HT1080 (cell line): Measurements from ENCODE around the gene DCP1A. TPM values are rescaled to one million over a fixed set of nuclear protein-coding genes. Genes with fewer than 3 reads are reported as not detected.
A peak's percentile ranks its signal among the peaks of the same experiment; 100 is the strongest.
"Not testable (repeated sequence)": the region's sequence is repeated elsewhere in the genome, so short reads cannot be mapped to it uniquely, and the experiment has no call there.

Experiments
- DNase-seq: peaks from one replicate; pipeline ENCODE4 v3.0.0-alpha.2; 2015; ENCODE audit warnings: low read depth
- total RNA-seq: library from RNA; depleted of rRNA; stranded (reverse); fragments of >200 nt; shearing (Covaris generic); gene quantifications from 2 replicates; pipeline ENCODE4 v1.2.3, GENCODE V29; 2014

The DCP1A gene
- total RNA-seq, 1 experiment from 2014 or later: 20.5 TPM

DNA sequence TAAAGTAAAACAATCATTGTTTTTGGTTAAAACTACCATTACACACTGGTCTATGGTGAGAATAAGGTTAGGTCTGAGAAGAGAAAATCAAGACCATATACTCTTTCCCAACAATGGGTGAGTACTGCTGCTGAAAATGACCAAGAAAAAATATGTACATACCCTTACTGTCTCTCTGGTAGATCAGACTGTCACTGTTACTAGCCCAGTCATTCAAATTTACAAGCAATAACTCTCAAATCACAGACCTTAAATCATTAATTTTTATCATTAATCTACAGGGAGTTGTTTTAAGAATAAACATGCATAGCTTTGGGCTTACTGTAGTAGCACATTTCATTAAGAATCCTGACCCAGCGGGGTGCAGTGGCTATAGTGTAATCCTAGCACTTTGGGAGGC lies 17.4 kb downstream of the DCP1A start:
- DNase-seq: no peak

DNA sequence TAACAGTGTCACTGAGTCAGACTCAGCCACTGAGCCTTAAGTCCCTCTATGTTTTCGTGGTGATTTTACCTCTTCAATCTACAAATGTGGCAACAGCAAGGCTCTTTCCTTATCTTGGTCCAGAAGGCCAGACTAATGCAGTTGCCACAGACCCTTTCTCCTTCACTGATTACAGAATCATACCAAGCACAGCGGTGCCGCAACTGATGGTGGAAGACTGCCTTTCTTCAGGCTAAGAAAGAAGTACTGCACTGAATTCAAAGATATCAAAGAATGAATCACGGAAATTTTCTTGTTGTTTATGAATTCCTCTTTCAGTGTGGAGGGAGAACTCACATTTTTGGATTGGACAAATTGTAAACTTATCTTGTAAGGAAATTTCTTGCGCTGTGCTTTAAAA lies 18.6 kb downstream of the DCP1A start:
- no peak for DNase-seq

DNA sequence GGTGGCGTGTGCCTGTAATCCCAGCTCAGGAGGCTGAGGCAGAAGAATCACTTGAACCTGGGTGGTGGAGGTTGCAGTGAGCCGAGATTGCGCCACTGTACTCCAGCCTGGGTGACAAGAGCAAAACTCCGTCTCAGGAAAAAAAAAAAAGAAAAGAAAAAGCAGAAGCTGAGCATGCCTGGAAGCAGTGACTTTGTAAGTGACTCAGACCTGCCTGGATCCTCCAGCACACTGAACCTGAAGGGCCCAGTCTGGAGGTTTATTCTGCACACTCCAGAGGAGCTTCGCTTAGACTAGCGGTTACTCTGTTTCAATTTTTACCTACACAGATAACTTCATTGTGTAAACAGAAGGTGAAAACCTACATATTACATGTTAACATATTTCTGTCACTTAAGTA lies 19.4 kb downstream of the DCP1A start:
- not testable (repeated sequence) for DNase-seq

DNA sequence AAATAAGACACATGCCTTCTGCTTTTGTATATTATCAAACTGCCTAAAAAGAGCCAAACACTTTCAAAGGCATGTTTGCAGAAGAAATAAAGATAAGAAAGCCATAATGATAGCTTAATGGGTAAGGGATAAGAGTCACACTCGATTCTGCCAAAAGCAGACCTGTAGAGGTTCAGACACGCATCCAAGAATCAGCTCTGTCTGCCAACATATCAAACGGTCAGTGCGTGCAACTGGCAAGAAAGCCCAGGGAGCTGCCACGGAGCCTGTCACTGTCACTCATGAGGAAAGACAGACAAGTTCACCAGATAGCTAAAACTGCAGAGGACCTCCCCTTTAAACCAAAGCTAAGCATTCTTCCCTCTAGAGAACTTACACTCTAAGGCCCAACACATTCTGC lies 23.2 kb downstream of the DCP1A start:
- no peak for DNase-seq

DNA sequence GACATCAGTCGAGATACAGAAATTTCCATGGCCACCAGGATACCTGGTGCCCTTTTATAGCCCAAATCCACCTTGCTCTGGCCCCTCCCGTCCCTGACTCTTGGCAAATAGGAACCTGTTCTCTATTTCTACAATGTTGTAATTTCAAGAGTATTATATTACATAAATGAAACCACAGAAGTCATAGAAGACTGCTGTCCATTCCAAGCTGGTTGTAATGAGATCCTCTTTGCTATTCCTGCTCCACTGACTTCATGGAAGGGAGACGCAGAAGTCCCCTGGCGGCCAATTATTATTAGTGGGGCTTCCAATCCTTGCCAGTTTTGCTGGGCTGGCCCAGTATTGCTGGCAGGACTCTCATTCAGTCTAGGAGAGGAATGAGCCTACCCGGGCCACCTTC lies 26.6 kb downstream of the DCP1A start:
- DNase-seq: no peak

DNA sequence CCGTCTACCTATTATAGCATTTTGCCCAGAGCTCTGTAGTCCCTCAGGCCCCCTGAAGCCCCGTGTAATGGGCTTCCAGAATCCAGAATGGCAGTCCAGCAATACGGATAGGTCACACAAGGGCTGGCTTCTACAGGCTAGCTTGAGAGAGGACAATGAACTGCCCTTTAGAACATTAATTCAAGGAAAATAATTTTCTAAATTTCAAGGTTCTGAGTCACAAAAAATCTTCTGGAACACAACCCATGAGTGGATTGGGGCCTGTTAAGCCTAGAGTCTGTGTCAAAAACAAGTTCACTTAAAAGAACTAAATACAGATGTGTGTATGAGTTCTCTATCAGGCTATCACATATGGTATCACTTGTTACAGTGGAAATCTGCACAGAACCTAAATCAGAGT lies 28.8 kb downstream of the DCP1A start:
- DNase-seq: peak; percentile 2

DNA sequence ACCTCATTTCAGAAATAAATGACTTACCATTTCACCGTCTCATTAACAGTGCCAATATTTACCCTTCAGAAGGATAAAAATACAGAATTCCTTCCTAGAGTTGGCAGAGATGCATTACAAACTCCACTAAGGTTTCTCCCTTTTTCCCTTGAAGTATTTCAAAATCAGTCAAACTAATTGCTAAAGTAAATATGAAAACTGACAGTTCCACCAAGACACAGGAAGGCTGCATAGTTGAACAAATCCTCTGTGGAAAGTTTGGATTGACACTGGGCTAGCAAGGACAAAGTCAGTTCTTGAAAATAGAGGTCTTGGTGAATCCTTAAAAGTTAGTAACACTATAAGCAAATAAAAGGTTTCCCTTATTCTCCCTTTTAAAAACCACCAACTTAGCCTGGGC lies 34.5 kb downstream of the DCP1A start:
- no peak for DNase-seq

DNA sequence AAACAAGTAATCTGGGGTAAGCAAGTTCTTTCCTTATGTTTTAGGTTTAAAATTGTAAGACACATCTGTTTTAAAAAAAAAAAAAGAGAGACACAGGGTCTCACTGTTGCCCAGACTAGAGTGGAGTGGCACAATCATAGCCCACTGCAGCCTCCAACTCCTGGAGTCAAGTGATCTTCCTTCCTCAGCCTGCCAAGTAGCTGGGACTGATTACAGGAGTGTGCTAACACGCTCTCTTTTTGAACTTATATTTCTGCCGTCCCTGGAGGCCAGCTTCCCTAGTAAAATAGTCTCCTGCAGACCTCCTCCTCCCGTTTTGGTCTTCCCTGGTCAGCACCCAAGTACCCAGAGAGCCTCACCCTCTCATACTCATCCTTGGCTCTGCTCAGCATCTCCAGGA lies 35.5 kb downstream of the DCP1A start:
- DNase-seq: no peak

DNA sequence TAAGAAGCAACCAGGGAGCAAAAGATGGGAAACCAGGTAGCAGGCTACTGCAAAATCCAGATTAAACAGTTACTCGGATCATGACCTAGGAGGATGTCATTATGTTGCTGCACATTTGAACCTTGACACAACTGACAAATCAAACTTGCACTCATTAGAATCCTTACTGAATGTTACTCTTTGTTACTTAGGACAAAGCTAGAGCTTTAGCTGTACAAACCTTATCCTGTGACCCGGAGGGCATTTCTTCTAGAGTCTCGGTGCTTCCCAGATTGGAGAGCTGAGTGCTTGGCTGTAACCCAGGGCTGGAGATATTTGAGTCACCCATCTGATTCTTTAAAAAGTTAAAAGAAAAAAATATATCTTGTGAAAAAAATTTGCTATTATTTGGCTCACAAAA lies 43.4 kb downstream of the DCP1A start:
- no peak for DNase-seq

DNA sequence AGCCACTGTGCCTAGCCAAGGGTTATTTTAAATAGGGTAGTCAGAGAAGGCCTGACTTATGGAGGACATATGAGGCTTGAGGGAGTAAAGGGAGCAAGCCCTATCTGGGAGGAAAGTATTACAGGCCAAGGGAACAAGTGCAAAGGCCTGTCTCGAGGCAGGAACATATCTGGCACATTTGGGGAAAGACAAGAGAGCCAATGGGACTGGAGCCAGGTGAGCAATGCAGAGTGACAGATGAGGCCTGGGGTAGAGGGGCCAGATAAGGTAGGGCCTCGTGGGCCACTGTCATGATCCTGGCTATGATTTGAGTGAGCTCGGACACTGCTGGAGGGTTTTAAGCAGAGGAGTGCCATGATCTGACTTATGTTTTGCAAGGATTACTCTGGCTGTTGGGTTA lies 43.8 kb downstream of the DCP1A start:
- no peak for DNase-seq

DNA sequence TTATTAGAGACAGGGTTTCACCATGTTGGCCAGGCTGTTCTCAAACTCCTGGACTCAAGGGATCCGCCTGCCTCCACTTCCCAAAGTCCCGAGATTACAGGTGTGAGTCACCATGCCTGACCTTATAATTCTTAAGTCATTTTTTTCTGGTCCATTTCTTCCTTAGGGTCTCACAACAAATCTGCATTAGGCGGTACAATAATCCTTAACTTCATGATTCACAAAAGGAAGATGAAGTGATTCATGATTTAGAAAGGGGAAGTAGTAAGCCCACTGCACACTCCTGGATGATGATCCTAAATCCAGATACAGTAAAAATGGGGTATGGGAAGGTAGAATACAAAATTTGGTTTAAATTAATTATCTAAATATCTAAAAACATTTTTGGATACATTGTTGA lies 46.5 kb downstream of the DCP1A start:
- no peak for DNase-seq

DNA sequence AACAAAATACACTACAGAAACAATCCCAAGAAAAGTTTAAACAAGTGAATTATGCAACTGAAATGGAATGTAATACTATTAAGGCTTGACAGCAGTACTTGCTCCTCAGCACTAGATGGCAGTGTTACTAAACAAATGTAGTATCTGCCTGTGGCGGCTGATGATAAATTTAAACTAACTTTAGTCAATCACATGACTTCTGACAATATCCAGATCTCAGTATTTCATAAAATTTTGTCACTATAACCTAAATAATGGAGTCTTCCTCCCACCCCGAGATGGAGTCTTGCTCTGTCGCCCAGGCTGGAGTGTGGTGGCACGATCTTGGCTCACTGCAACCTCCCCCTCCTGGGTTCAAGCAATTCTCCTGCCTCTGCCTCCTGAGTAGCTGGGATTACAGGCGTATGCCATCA lies 47.7 kb downstream of the DCP1A start:
- peak; percentile 21 for DNase-seq

DNA sequence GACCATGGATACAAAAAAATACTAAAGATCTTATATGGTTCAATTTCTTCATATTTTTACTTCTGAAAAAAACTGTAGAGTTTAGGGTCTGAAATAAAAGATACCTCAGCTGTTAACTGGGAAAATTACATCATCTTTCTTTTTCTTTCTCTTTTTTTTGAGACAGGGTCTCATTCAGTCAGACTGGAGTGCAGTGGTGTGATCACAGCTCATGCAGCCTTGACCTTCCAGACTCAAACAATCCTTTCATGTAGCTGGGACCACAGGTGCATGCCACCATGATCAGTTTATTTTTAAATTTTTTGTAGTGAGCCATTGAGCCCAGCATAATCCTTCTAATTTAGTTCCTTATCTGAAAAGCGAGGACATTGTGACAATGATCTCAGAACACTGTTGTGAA lies 51.9 kb downstream of the DCP1A start:
- DNase-seq: no peak

DNA sequence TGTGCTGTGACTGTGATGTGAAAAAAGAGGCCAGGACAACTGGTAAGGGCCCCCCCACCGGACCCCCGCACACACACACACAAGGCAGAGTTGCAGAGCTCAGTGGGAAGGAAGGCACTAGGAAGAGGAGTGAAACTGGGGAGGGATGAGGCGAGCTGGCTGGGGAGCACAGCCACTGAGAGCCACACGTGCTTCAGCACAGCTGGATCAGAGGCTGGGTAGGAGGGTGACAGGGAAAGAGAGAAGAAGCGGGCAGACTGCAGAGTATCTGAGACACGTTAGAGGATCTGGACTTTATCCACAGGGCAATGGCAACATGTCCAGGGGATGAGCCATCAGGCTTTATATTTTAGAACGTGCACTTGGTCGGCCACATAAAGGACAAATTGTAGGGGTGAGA lies 53.5 kb downstream of the DCP1A start:
- no peak for DNase-seq

DNA sequence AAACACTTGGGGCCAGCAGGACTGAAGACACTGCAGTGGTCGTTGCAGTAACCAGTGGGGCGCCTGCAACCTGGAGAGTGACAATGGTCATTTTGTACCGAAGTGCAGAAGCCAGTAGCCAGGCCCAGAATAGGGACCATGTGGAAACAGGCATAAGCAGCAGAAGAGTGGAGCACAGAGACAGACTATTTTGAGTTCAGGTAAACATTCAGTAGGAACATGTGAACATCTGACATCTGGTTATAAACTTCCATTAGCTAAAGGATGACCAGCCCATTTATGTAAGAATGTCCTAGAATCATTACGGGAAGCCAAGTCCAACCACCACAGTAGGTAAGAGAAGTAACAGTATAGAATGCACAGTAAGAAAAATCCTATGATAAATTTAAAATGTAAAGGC lies 59.1 kb downstream of the DCP1A start:
- DNase-seq: no peak

DNA sequence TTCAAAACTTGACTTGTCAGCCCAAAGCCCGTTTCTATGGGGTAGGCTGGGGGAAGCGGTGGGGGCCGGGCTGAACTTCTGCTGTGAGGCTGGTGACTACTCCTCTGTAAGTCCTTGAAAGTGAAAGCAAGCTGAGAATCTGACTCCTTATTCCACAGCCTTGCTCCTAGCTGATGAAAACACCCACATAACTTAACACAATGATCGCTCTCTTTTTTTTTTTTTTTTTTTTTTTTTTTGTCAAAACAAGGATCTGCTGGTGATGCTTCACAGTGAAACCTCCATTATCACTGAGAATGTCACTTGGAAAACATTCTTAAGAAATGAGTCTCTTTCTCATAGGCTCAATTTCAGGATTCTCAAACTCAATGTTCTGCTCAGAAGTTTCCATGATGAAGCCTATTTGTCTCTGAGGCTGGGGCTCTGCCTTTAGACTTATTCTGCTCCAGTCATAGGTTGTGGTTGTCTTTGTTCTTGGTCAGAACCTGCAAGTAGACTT lies 60.2 kb downstream of the DCP1A start:
- no peak for DNase-seq

DNA sequence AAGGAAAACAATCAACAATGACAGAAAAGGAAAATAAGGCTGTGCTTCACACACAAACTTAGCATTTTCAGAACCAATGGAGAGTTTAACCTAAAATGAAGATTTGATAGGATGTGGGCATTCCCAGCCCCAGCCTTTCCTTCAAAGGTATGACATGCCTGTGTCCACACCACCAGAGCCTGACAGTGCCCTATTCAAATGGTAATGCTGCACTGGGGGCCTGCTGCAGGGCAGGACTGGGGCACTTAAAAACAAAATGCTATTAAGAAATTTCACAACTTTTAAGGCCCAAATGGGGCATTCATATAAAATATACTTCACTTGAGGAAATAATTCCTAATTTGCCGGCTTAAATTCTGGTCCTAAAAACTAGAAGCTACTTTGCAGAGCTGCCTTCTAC lies 60.6 kb downstream of the DCP1A start:
- no peak for DNase-seq

DNA sequence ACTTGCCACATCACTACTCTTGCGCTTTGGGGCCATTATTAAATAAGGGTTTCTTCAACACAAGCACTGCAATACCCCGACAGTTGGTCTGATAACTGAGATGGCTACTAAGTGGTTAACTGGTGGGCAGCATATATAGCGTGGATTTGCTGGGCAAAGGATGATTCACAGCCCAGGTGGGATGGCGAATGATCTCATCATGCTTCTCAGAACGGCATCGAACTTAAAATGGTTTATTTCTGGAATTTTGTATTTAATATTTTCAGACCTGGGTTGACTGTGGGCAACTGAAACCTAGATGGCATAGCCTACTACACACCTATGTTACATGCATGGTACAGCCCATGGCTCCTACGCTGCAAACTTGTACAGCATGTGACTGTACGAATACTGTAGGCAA lies 64.8 kb downstream of the DCP1A start:
- no peak for DNase-seq

DNA sequence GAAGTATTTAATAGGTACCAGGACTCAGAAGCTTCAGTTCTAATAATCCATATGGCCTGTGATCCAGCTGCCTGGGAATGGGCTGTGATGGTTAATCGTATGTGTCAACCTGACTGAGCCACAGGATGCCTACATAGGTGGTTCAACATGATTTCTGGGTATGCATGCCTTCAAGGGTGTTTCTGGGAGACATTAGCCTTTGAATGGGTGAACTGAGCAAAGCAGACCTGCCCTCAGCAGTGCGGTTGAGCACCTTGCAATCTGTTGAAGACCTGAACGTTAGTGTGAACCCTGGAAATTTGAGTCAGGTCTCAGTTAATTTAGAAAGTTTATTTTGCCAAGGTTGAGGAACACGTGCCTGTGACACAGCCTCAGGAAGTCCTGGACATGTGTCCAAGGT lies 68.7 kb downstream of the DCP1A start:
- DNase-seq: no peak

DNA sequence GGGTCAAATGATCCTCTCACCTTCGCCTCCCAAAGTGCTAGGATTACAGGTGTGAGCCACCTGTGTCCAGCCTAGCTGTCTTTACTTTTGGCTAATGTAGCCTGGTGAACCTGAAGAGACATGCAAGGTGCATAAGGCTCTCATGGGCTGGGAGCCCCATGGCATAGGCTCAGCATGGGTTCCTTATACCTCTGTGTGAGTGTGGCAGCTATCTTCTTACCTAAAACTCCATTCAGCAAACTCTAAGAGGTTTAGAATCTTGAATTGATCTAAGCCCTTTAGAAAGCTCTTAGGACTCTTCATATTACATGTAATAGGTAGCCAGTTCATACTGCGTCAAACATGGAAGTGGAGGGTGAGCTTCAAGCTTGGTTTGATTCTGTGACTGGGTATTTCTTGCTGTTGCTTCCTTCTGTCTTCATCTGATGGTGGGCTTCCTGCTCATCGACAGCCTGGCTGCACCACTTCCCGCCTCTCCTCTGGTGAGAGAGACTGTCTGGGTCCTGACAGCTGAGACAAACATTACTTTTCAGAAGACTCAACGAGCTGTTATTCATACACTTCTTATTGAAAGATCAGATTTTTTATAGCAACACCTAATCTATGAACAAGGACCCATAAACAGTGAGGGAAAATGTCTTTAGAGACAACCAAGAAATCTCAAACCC lies 72.3 kb downstream of the DCP1A start:
- no peak for DNase-seq

DNA sequence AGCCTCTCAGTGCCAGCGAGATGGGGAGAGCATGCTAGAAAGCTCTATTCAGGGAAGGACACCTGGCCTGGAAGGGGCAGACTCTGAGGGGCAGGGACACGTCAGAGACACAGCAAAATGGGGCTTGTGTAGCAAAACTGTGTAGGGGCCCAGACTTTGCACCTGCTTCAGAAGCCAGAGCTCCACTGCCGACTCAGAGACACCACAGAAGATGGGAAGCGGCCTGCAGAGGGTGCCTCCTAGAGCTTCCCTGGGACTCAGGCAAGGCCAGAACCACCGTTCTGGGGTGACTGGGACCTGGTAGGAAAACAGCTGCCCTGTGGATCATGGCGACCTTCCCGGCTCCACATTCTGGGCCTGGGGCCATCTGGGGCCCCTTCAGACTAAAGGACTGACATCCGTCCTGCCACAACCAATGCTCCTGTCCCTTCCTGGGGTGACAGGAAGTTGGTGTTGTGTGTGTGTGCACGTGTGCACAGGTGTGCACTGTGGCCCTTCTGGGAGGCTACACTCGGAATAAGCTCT lies 74.1 kb downstream of the DCP1A start:
- DNase-seq: no peak

DNA sequence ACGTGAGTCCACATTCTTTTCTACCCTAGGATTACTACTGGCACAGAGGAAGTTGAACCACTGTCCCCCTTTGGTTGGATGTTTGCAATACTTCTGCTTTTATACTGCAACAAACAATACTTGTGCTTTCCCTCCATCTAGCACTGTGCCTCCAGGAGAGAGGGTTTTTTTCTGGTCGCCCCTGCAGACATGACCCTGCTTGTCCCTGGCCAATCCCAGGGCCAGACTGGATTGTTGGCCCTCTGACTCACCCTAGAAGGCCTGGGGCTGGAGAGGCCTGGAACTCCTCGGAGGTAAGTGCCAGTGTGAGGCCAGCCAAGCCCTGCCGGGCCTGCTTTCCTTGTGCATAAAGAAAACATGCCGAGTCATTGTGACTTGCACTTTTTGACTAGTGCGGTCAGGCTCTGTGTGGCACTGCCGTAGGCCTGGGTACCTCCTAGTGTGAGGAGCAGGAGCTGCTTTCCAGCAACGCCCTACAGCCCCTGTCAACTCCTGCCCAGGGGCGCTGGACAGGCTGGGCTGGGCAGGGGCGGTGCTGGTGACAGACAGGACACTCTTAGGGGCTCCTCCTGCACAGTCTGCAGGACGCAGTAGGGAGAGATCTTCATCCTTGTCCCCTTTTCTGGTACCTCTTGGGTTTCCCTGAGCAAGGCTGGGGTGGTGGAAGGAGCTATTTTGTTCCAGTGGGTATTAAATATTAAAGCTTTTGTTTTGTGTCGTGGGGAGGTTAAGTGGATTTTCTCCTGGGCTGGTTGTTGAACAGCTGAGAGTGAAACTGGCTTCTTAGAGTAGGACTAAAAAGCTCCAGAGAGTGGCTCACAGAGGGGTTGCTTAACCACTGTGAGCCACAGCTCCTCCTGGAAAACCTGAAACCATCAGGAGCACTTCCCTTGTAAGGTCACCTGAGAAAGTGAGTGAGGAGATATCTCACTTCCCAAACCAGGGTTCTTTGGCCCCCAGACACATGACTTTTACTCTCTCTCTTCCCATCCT lies 77.2 kb downstream of the DCP1A start:
- peak; percentile 99 for DNase-seq
